HCT116 (cell line): ENCODE results near the gene INPP1.

Experiments
- ATF3 ChIP-seq: IDR thresholded peaks from 2 replicates; pipeline ENCODE4 v1.6.1; 2012
- CTCF ChIP-seq, 3 experiments: fragments of 200-600 bp in 1 of 3; sonication (generic) in 1 of 3; IDR thresholded peaks in 2 of 3; conservative IDR thresholded peaks in 1 of 3; 2 replicates each; pipeline ENCODE4 v1.5.1; 2012 to 2017; ENCODE audit warnings: low read depth in 2 of 3, low read length in 2 of 3, antibody characterized with exemption in 1 of 3, borderline replicate concordance in 1 of 3, control low read depth in 1 of 3, mild to moderate bottlenecking in 1 of 3, mixed read lengths in 1 of 3, mixed run types in 1 of 3, moderate library complexity in 1 of 3; ENCODE audit not compliant: insufficient read depth in 1 of 3
- EZH2 ChIP-seq: fragments of 200-600 bp; sonication (generic); IDR thresholded peaks from 2 replicates; pipeline ENCODE4 v1.6.1; 2017; ENCODE audit warnings: antibody characterized with exemption, mixed run types
- EZH2phosphoT487 ChIP-seq: fragments of 200-600 bp; IDR thresholded peaks from 2 replicates; pipeline ENCODE4 v1.6.1; 2018; ENCODE audit warnings: antibody characterized with exemption, borderline replicate concordance
- FOSL1 ChIP-seq: IDR thresholded peaks from 2 replicates; pipeline ENCODE4 v1.6.1; 2012; ENCODE audit warnings: low read depth
- POLR2A ChIP-seq: IDR thresholded peaks from 2 replicates; pipeline ENCODE4 v1.7.0; 2011; ENCODE audit warnings: borderline replicate concordance; ENCODE audit not compliant: insufficient read depth, insufficient read length; ENCODE audit errors: extremely low read depth
- RAD21 ChIP-seq: IDR thresholded peaks from 2 replicates; pipeline ENCODE4 v1.6.1; 2012; ENCODE audit warnings: low read depth, mild to moderate bottlenecking
- REST ChIP-seq: IDR thresholded peaks from 2 replicates; pipeline ENCODE4 v1.6.1; 2012; ENCODE audit warnings: low read depth
- SIN3A ChIP-seq: IDR thresholded peaks from 2 replicates; pipeline ENCODE4 v1.6.1; 2012; ENCODE audit warnings: low read depth
- SP1 ChIP-seq: IDR thresholded peaks from 2 replicates; pipeline ENCODE4 v1.6.1; 2012; ENCODE audit warnings: low read depth
- TCF7L2 ChIP-seq: IDR thresholded peaks from 2 replicates; pipeline ENCODE4 v1.7.0; 2011; ENCODE audit warnings: borderline replicate concordance, inconsistent platforms; ENCODE audit not compliant: insufficient read depth, insufficient read length; ENCODE audit errors: extremely low read depth
- YY1 ChIP-seq: IDR thresholded peaks from 2 replicates; pipeline ENCODE4 v1.6.1; 2011; ENCODE audit warnings: low read length, low read depth, moderate library complexity, mild to moderate bottlenecking; ENCODE audit not compliant: insufficient replicate concordance; ENCODE audit errors: extremely low read depth
- ZBTB33 ChIP-seq: IDR thresholded peaks from 2 replicates; pipeline ENCODE4 v1.6.1; 2011; ENCODE audit warnings: mild to moderate bottlenecking, low read length, moderate library complexity; ENCODE audit not compliant: insufficient replicate concordance; ENCODE audit errors: extremely low read depth

- TF ChIP-seq CTCF (IDR thresholded peaks at IDR 0.05 in 2 of 3, conservative IDR thresholded peaks at IDR 0.05 in 1 of 3; ENCODE audit: borderline replicate concordance in 1 of 3, insufficient read depth in 1 of 3, low read depth in 2 of 3, low read length in 2 of 3) (no peak), EZH2phosphoT487 (no peak), YY1 (no peak), SIN3A (no peak), ZBTB33 (no peak), ATF3 (no peak), REST (no peak), EZH2 (no peak), SP1 (no peak), RAD21 (no peak), POLR2A (no peak), TCF7L2 (no peak), FOSL1 (no peak)
These were observed 33.3 kb downstream of the INPP1 start for GRCh38 chr2:190376591-190377245.
